K562 (cell line): ENCODE results near the gene MED15. TPM values are rescaled to one million over a fixed set of nuclear protein-coding genes. Genes with fewer than 3 reads are reported as not detected.

ENCODE experiments used
- ATAC-seq: fragments of 200-7000 bp; cut with Tn5 transposase; 3 replicates; pipeline ENCODE4 v1.9.1; 2020; ENCODE audit warnings: moderate library complexity
- BruUV-seq: library from RNA; stranded (reverse); fragments of 400-500 nt; replicated peaks from 2 replicates; lab custom pipeline; 2021; lab: Mats Ljungman, UMichigan
- CTCF ChIA-PET: fragments of 300-600 bp; formaldehyde crosslinking; extraction: SDS; loops from one replicate; lab custom pipeline; 2021; ENCODE audit warnings: low intra/inter-chr PET ratio; lab: Yijun Ruan, JAX
- POLR2A ChIA-PET: fragments of 300-600, 350-650 bp; sonication (Branson Sonifier 250); formaldehyde crosslinking; extraction: SDS; loops from one replicate; lab custom pipeline; 2021; ENCODE audit warnings: antibody characterized with exemption, inconsistent platforms; lab: Yijun Ruan, JAX
- DNase-seq, 4 experiments: peaks; one replicate each; pipeline versions ENCODE4 v3.0.0 to v3.0.0-alpha.2; 2011 to 2018; ENCODE audit warnings: low spot score in 3 of 4, mixed read lengths in 3 of 4; ENCODE audit errors: extremely low read depth in 1 of 4
- FAIRE-seq: peaks from 2 replicates; lab custom pipeline; 2011; peaks lifted over from hg19 to GRCh38; lab: Jason Lieb, UNC
- H2AFZ ChIP-seq: 2 replicates; pipeline ENCODE4 v1.6.0; 2011; ENCODE audit warnings: low read depth, low read length, control low read depth, inconsistent platforms
- H3K27ac ChIP-seq: fragments of 200-600 bp; 3 replicates; pipeline ENCODE4 v1.8.0; 2011; ENCODE audit warnings: low read depth, mild to moderate bottlenecking, control low read depth, inconsistent platforms, low read length, moderate library complexity, mixed read lengths; ENCODE audit errors: extremely low read depth
- H3K27me3 ChIP-seq, 2 experiments: fragments of 300-600 bp in 1 of 2; 2 replicates in 1 of 2; 3 replicates in 1 of 2; pipeline versions ENCODE4 v1.6.0 to v1.8.0; 2011; ENCODE audit warnings: inconsistent platforms in 2 of 2, low read length in 2 of 2, mild to moderate bottlenecking in 1 of 2, mixed read lengths in 1 of 2, moderate library complexity in 1 of 2; ENCODE audit not compliant: control insufficient read depth in 2 of 2, insufficient read depth in 2 of 2
- H3K36me3 ChIP-seq: fragments of 300-600 bp; 3 replicates; pipeline ENCODE4 v1.8.0; 2011; ENCODE audit warnings: mild to moderate bottlenecking, low read length, inconsistent platforms; ENCODE audit not compliant: control insufficient read depth, insufficient read depth
- H3K4me1 ChIP-seq, 2 experiments: fragments of 200-600 bp in 1 of 2; replicated peaks in 1 of 2; 2 replicates in 1 of 2; 3 replicates in 1 of 2; pipeline versions ENCODE4 v1.5.1 to v1.8.0; 2011; ENCODE audit warnings: inconsistent platforms in 2 of 2, low read length in 2 of 2, mild to moderate bottlenecking in 1 of 2, mixed read lengths in 1 of 2, moderate library complexity in 1 of 2; ENCODE audit not compliant: control insufficient read depth in 2 of 2, insufficient read depth in 2 of 2
- H3K4me2 ChIP-seq: 2 replicates; pipeline ENCODE4 v1.6.1; 2011; ENCODE audit warnings: low read length, control low read depth, inconsistent platforms, mixed read lengths; ENCODE audit not compliant: insufficient read depth
- H3K4me3 ChIP-seq: fragments of 200-600 bp; sonication (generic), shearing (Covaris generic); 2 replicates; pipeline ENCODE4 v1.5.1; 2016; ENCODE audit warnings: control low read depth, inconsistent platforms
- H3K79me2 ChIP-seq: fragments of 200-600 bp; 3 replicates; pipeline ENCODE4 v1.8.0; 2011; ENCODE audit warnings: low read length, inconsistent platforms; ENCODE audit not compliant: control insufficient read depth, insufficient read depth
- H3K9ac ChIP-seq, 2 experiments: 2 replicates each; pipeline versions ENCODE4 v1.6.0 to v1.6.1; 2011; ENCODE audit warnings: low read depth in 2 of 2, low read length in 2 of 2, control low read depth in 1 of 2, inconsistent platforms in 1 of 2, mild to moderate bottlenecking in 1 of 2, mixed read lengths in 1 of 2; ENCODE audit not compliant: insufficient read depth in 1 of 2
- H3K9me1 ChIP-seq: one replicate; pipeline ENCODE4 v1.6.0; 2011; ENCODE audit warnings: inconsistent platforms, mild to moderate bottlenecking, low read length, moderate library complexity; ENCODE audit not compliant: control insufficient read depth, insufficient read depth
- H3K9me3 ChIP-seq: replicated peaks from 2 replicates; pipeline ENCODE4 v1.5.1; 2011; ENCODE audit warnings: low read depth, low read length, inconsistent platforms; ENCODE audit not compliant: control insufficient read depth, insufficient read depth
- H4K20me1 ChIP-seq: replicated peaks from 2 replicates; pipeline ENCODE4 v1.6.1; 2011; ENCODE audit warnings: low read length, inconsistent platforms, mixed read lengths; ENCODE audit not compliant: control insufficient read depth, insufficient read depth
- HNRNPLL ChIP-seq: fragments of 200-400 bp; formaldehyde crosslinking; IDR thresholded peaks from 2 replicates; pipeline ENCODE4 v1.6.1; 2017; ENCODE audit warnings: low read length, low read depth, mild to moderate bottlenecking; ENCODE audit not compliant: poor library complexity, severe bottlenecking
- MAZ ChIP-seq, 2 experiments: fragments of 450-650 bp in 1 of 2; sonication (generic) in 1 of 2; formaldehyde crosslinking; IDR thresholded peaks in 1 of 2; conservative IDR thresholded peaks in 1 of 2; 2 replicates each; pipeline versions ENCODE4 v1.4.0 to v1.5.0; 2020; ENCODE audit warnings: mild to moderate bottlenecking in 1 of 2, missing genetic modification reagents in 1 of 2
- POLR2B ChIP-seq: fragments of 450-650 bp; IDR thresholded peaks from 2 replicates; pipeline ENCODE4 v1.6.1; 2018; ENCODE audit warnings: low read depth; ENCODE audit not compliant: partially characterized antibody
- RBFOX2 ChIP-seq: fragments of 200-400 bp; formaldehyde crosslinking; IDR thresholded peaks from 2 replicates; pipeline ENCODE4 v1.6.1; 2017; ENCODE audit warnings: low read depth, mild to moderate bottlenecking, low read length, moderate library complexity
- REST ChIP-seq, 2 experiments: fragments of 450-650 bp; formaldehyde crosslinking in 1 of 2; IDR thresholded peaks; 2 replicates each; pipeline versions ENCODE4 v1.4.0 to v1.6.1; 2014 to 2020; ENCODE audit warnings: mild to moderate bottlenecking in 2 of 2, borderline replicate concordance in 1 of 2, low read depth in 1 of 2
- THAP12 ChIP-seq: fragments of 250-450 bp; sonication (Bioruptor Pico); IDR thresholded peaks from 2 replicates; pipeline ENCODE4 v1.9.0; 2021; ENCODE audit warnings: mild to moderate bottlenecking, inconsistent platforms
- ZNF165 ChIP-seq: fragments of 250-450 bp; sonication (Bioruptor Pico); IDR thresholded peaks from 2 replicates; pipeline ENCODE4 v1.4.0; 2020; ENCODE audit warnings: borderline replicate concordance
- ZNF212 ChIP-seq: fragments of 450-650 bp; formaldehyde crosslinking; IDR thresholded peaks from 2 replicates; pipeline ENCODE4 v1.4.0; 2020; ENCODE audit warnings: mild to moderate bottlenecking
- ZNF830 ChIP-seq: fragments of 250-450 bp; sonication (Bioruptor Pico); IDR thresholded peaks from 2 replicates; pipeline ENCODE4 v1.5.0; 2021; ENCODE audit warnings: mild to moderate bottlenecking
- WGBS: fragments of 100-300 bp; shearing (Covaris generic); methylation state at CpG from one replicate; pipeline ENCODE4 v1.1.6; 2016; ENCODE audit warnings: low coverage, mixed read lengths; ENCODE audit not compliant: insufficient coverage; ENCODE audit errors: missing lambda C conversion rate; 5-methylcytosine and 5-hydroxymethylcytosine counted together
- in situ Hi-C: fragments of 300-500 bp; cut with MboI; formaldehyde crosslinking; loops from 4 replicates; pipeline ENCODE4 v1.15.0; 2018; ENCODE audit warnings: inconsistent platforms, mixed read lengths
- intact Hi-C: fragments of 100-400 bp; cut with micrococcal nuclease; formaldehyde crosslinking; loops from 2 replicates; pipeline ENCODE4 v1.14.2; 2022
- polyA plus RNA-seq, 8 experiments: library from polyadenylated mRNA; depleted of rRNA in 4 of 8; stranded (reverse) in 5 of 8; unstranded in 3 of 8; fragments of >200 nt; fragmentation: Nextera tagmentation in 2 of 8; fragmentation: Illumina TruSeq in 1 of 8; extraction: Ambion mirVana in 2 of 8; extraction: Trizol in 1 of 8; gene quantifications; 2 replicates each; pipeline versions ENCODE4 v1.2.1 to v1.2.3, GENCODE V29; 2011 to 2014; ENCODE audit warnings: inconsistent platforms in 1 of 8, missing spikeins in 1 of 8
- total RNA-seq, 7 experiments: library from RNA; depleted of rRNA in 6 of 7; stranded (reverse); fragments of >200 nt in 6 of 7; fragmentation: Illumina TruSeq in 2 of 7; extraction: Trizol in 2 of 7; gene quantifications; 2 replicates each; pipeline versions ENCODE4 v1.2.1 to v1.2.3, GENCODE V29; 2011 to 2021; ENCODE audit warnings: low replicate concordance in 1 of 7

MED15 gene
- total and polyA plus RNA-seq, 9 of the 15 experiments (the other 6 are each of a cell fraction or from before 2014, with no cell fraction given) = 4.0 to 271 (median 60.1) TPM

GRCh38 chr22:20516399-20516798, 9.0 kb downstream of the MED15 start (continued):
- peak; percentile 63; the same call in 1 of the 2 replicates for TF ChIP-seq THAP12 (CRISPR knock-in tag)
- 0 out of 2 replicates have a peak, but pooled peaks have one; percentile 27 for TF ChIP-seq RBFOX2

GRCh38 chr22:20517422-20517821, 10.0 kb downstream of the MED15 start:
- Histone ChIP-seq H3K27ac (no peak overlapping the region; the same call in 2 of the 3 replicates), H3K27me3 (no peaks in the 10 kb centered on the region), H2AFZ (no peak overlapping the region), H3K36me3 (peaks cover 78% of the 10 kb centered on the region), H3K9ac (peak overlapping the region in 1 of 2 experiments; percentile 62; a peak in 2 of 4 replicates), H3K4me2 (no peak overlapping the region), H3K9me3 (no peaks in the 10 kb centered on the region), H3K79me2 (peaks cover 87% of the 10 kb centered on the region), H3K4me3 (no peak overlapping the region), H4K20me1 (peaks cover 61% of the 10 kb centered on the region), H3K4me1 (peaks cover 7 to 12% of the 10 kb centered on the region in 2 experiments), H3K9me1 (peaks cover 21% of the 10 kb centered on the region)
- BruUV-seq = no TSS peak
- in situ Hi-C loops (no loop called here), intact Hi-C loops (no loop called here)
- DNase-seq = peak in 2 of 4 experiments; percentile 53 to 56
- no peak for FAIRE-seq
- 63% methylated on average over 4 of the region's 4 CpGs for WGBS
- ChIA-PET CTCF (no interaction called here), POLR2A (interaction anchor here (0.6 to 68.9 kb wide), 4 partner anchors 2 to 307 kb away, joined by 3 to 1693 read pairs (median 848); partner anchors contain the start of gene MED15)
- no peak; the same call in 1 of the 3 replicates for ATAC-seq
- no peak for TF ChIP-seq HNRNPLL
- peak in 1 of 2 experiments; percentile 49; a peak in 1 of 4 replicates for TF ChIP-seq MAZ (CRISPR knock-in tag; conservative IDR thresholded peaks at IDR 0.05 in 1 of 2, IDR thresholded peaks at IDR 0.05 in 1 of 2)
- no peak for TF ChIP-seq POLR2B
- no peak for TF ChIP-seq ZNF830 (CRISPR knock-in tag)
- 0 out of 2 replicates have a peak, but pooled peaks have one; percentile 54 for TF ChIP-seq ZNF165 (CRISPR knock-in tag)
- no peak for TF ChIP-seq ZNF212 (CRISPR knock-in tag)
- no peak for TF ChIP-seq REST (IDR thresholded peaks at IDR 0.05; ENCODE audit: borderline replicate concordance)
- peak; percentile 33; the same call in 1 of the 2 replicates for TF ChIP-seq REST (CRISPR knock-in tag; IDR thresholded peaks at IDR 0.05; ENCODE audit: low read depth)
